Panc1 (cell line): ENCODE data around the gene SLC4A5.

ENCODE experiments used
- CTCF ChIP-seq: fragments of 450-650 bp; IDR thresholded peaks from 2 replicates; pipeline ENCODE4 v1.5.1; 2017; ENCODE audit warnings: mild to moderate bottlenecking
- POLR2AphosphoS5 ChIP-seq: IDR thresholded peaks from 2 replicates; pipeline ENCODE4 v1.6.1; 2012; ENCODE audit warnings: mild to moderate bottlenecking, low read depth, low read length, moderate library complexity
- REST ChIP-seq, 2 experiments: IDR thresholded peaks; 2 replicates each; pipeline ENCODE4 v1.6.1; 2011 to 2012; ENCODE audit warnings: low read depth in 2 of 2, control low read depth in 1 of 2, low read length in 1 of 2, mild to moderate bottlenecking in 1 of 2, moderate library complexity in 1 of 2; ENCODE audit not compliant: insufficient read depth in 1 of 2

GRCh38 chr2:74378007-74378406 lies 34.8 kb upstream of the SLC4A5 start:
- TF ChIP-seq CTCF (no peak), POLR2AphosphoS5 (no peak), REST (IDR thresholded peaks at IDR 0.05; ENCODE audit: insufficient read depth in 1 of 2, low read depth in 2 of 2, low read length in 1 of 2) (no peak)
